ENCODE results near the gene MRPL27. TPM values are rescaled to one million over a fixed set of nuclear protein-coding genes. Genes with fewer than 3 reads are reported as not detected.

Gene MRPL27
- total RNA-seq, 1 donor from 2014 or later: 42.3 TPM

Small RNAs within 50 kb of the gene (small RNA-seq; reads per million reads assigned to genes)
- not detected for gene RF00019 (ENCODE audit: low replicate concordance)

Other genes with a start within 250 kb of the MRPL27 start
- 1.4 TPM for gene SAMD14, start 243.0 kb downstream of the MRPL27 start, total RNA-seq
- 19.7 TPM for gene PPP1R9B, start 222.5 kb downstream of the MRPL27 start, total RNA-seq
- gene SGCA, start 207.2 kb downstream of the MRPL27 start, total RNA-seq: 14.6 TPM
- gene COL1A1, start 171.6 kb downstream of the MRPL27 start, total RNA-seq: 5,022 TPM
- gene TMEM92, start 98.7 kb downstream of the MRPL27 start, total RNA-seq: 0.20 TPM
- 17.7 TPM for gene XYLT2, start 27.1 kb downstream of the MRPL27 start, total RNA-seq
- gene EME1, start within 50 bp of the MRPL27 start, total RNA-seq: 3.6 TPM
- gene LRRC59, start 24.3 kb upstream of the MRPL27 start, total RNA-seq: 44.6 TPM
- gene ACSF2, start 53.0 kb upstream of the MRPL27 start, total RNA-seq: 67.6 TPM
- 0.49 TPM for gene CHAD, start 95.7 kb upstream of the MRPL27 start, total RNA-seq
- 19.4 TPM for gene RSAD1, start 105.7 kb upstream of the MRPL27 start, total RNA-seq
- gene MYCBPAP, start 135.3 kb upstream of the MRPL27 start, total RNA-seq: 1.6 TPM
- 5.3 TPM for gene EPN3, start 159.6 kb upstream of the MRPL27 start, total RNA-seq
- gene SPATA20, start 174.0 kb upstream of the MRPL27 start, total RNA-seq: 19.3 TPM
- gene CACNA1G, start 187.5 kb upstream of the MRPL27 start, total RNA-seq: 8.9 TPM

Measured in skin of body (tissue), 2 donors.